ENCODE measurements around the gene MARVELD1. TPM values are rescaled to one million over a fixed set of nuclear protein-coding genes. Genes with fewer than 3 reads are reported as not detected.

The MARVELD1 gene
- total RNA-seq, 2 donors from 2014 or later = 8.5 to 26.5 TPM

DNA sequence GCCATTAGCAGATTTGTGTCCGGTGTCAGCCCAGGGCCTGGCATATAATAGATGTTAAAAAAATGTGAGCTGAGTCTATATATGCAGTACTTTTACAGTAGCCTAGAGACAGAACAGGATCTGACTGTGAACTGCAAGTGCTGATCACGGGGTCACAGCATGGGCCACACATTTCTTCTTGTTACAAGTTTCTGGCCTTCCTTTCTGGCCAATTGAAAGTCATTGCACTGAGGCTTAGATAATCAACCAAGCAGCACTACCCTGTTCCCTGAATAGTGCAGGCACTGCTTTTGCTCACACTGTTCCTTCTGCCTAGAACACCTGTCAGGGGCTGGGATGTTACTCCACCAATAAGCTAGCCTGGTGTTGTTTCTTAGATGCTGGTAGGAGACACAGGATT lies 5.4 kb upstream of the MARVELD1 start:
- no peak for DNase-seq (ENCODE audit: low spot score)
- peaks cover 0 to 16% of the 10 kb centered on the region in 2 donors for H3K4me1 ChIP-seq
- TF ChIP-seq, protein P1, sequence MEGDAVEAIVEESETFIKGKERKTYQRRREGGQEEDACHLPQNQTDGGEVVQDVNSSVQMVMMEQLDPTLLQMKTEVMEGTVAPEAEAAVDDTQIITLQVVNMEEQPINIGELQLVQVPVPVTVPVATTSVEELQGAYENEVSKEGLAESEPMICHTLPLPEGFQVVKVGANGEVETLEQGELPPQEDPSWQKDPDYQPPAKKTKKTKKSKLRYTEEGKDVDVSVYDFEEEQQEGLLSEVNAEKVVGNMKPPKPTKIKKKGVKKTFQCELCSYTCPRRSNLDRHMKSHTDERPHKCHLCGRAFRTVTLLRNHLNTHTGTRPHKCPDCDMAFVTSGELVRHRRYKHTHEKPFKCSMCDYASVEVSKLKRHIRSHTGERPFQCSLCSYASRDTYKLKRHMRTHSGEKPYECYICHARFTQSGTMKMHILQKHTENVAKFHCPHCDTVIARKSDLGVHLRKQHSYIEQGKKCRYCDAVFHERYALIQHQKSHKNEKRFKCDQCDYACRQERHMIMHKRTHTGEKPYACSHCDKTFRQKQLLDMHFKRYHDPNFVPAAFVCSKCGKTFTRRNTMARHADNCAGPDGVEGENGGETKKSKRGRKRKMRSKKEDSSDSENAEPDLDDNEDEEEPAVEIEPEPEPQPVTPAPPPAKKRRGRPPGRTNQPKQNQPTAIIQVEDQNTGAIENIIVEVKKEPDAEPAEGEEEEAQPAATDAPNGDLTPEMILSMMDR (IDR thresholded peaks at IDR 0.05) = no peak
- H3K27ac ChIP-seq = peak overlapping the region in 1 of 2 donors; percentile 37
- H3K9me3 ChIP-seq = no peaks in the 10 kb centered on the region
- no peaks in the 10 kb centered on the region for H3K27me3 ChIP-seq
- no peaks in the 10 kb centered on the region for H3K36me3 ChIP-seq
- no peak overlapping the region for H3K4me3 ChIP-seq

DNA sequence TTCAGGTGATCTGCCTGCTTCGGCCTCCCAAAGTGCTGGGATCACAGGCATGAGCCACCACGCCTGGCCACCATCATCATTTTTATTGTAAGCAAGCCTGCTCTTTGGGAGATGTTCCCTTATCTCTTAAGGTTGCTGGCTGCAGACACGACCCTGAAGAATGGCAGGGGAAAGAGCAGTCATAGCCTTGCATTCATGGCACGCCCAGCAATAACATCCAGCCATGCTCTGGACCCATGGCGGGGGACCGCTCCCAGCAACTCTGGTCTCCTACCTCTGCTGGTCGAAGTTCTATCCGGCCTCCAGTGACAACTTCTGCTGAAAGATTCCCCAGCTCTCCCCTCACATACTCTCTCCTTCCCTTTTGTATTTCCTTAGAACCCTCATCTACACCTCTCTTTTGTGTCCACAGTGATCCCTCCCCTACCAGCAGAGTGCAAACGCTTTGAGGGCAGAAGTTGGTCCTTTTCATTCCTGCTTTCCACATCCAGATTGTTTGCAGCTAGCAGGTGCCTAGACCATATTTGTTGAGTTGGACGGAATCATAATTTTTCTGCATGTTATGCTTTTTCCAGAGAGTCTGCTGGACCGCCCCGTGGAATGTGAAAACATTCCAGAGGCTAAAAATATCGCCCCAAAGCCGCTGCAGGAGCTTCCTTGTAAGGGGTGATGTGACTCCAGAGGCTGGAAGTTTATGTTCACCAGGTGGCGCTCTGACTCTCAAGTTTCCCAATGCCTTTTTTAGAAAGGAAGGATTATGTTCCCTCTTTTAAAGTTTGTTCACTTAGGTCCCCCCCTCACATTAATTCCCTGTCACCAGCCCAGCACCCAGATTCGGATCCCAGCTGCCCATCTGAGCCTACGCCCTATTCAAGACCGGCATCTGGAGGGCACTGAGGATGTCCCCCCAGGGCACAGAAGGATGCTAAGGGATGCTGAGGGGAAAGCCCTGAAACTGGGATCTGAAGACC lies 4.3 kb upstream of the MARVELD1 start:
- DNase-seq (ENCODE audit: low spot score) = peak; percentile 90
- peak overlapping the region in 1 of 2 donors; percentile 37 for H3K27ac ChIP-seq
- H3K9me3 ChIP-seq = no peaks in the 10 kb centered on the region
- H3K27me3 ChIP-seq = no peaks in the 10 kb centered on the region
- no peaks in the 10 kb centered on the region for H3K36me3 ChIP-seq
- no peak overlapping the region for H3K4me3 ChIP-seq
- peaks cover 0 to 22% of the 10 kb centered on the region in 2 donors for H3K4me1 ChIP-seq
- TF ChIP-seq, protein P1 (IDR thresholded peaks at IDR 0.05) = peak; percentile 64 to 79

DNA sequence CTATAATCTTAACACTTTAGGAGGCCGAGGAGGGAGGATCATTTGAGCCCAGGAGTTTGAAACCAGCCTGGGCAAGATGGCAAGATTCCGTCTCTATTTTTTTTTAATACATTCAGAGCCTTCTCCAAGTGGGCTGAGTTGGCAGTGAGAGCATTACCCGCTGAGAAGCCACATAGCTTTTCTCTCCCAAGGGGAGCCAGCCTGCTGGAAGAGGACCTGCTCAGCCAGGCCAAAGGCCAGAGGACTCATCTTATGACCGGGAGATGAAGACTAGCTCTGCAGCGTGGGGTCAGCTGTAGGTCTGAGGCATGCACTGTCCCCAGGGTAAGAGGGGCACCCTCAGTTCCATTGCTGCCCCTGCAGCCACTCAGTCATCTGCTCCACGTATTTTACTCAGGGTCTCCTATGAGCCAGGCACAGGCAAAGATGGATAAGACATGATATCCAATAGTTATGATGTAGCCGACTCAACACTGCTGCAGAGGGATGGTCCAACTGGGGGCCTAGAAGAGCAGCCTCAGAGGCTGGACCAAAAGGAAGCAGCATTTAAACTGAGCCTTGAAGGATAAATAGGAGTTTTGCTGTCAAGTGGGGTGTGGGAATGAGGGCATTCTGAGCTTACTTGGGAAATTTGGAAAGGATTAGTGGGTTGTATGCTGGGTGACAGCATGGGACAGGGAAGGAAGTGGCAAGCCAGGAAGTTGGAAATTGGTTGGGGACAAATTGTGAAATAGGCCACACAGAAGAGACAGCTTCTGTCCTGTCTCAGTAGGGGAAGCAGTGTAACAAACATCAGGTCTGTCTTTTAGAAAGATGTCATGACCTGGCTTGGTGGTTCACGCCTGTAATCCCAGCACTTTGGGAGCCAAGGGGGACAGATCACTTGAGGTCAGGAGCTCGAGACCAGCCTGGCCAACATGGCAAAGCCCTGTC lies 1.6 kb upstream of the MARVELD1 start:
- Histone ChIP-seq H3K36me3 (no peaks in the 10 kb centered on the region), H3K9me3 (no peaks in the 10 kb centered on the region), H3K27me3 (no peaks in the 10 kb centered on the region), H3K4me1 (peaks cover 0 to 48% of the 10 kb centered on the region in 2 donors), H3K4me3 (no peak overlapping the region), H3K27ac (peak overlapping the region; percentile 28 to 95)
- TF ChIP-seq, protein P1 (IDR thresholded peaks at IDR 0.05) = no peak
- no peak for DNase-seq (ENCODE audit: low spot score)

DNA sequence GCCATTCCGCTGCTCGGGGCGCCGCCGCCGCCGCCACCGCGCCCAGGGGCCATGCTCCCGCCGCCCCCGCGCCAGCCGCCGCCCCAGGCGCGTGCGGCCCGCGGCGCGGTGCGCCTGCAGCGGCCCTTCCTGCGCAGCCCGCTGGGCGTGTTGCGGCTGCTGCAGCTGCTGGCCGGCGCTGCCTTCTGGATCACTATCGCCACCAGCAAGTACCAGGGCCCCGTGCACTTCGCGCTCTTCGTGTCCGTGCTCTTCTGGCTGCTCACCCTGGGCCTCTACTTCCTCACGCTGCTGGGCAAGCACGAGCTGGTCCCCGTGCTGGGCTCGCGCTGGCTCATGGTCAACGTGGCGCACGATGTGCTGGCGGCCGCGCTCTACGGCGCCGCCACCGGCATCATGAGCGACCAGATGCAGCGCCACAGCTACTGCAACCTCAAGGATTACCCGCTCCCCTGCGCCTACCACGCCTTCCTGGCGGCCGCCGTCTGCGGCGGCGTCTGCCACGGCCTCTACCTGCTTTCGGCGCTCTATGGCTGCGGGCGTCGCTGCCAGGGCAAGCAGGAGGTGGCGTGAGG lies 383 bp downstream of the MARVELD1 start:
- no peaks in the 10 kb centered on the region for H3K27me3 ChIP-seq
- no peaks in the 10 kb centered on the region for H3K9me3 ChIP-seq
- peak overlapping the region; percentile 94 to 95 for H3K27ac ChIP-seq
- TF ChIP-seq, protein P1 (IDR thresholded peaks at IDR 0.05) = peak in 1 of 2 donors; percentile 43
- H3K4me3 ChIP-seq = peak overlapping the region; percentile 71 to 74
- H3K36me3 ChIP-seq = peaks cover 6% of the 10 kb centered on the region
- peak; percentile 76 for DNase-seq (ENCODE audit: low spot score)
- peaks cover 3 to 65% of the 10 kb centered on the region in 2 donors for H3K4me1 ChIP-seq
